H1 (cell line): Measurements from ENCODE around the gene TEX264. TPM values are rescaled to one million over a fixed set of nuclear protein-coding genes. Genes with fewer than 3 reads are reported as not detected.

ENCODE experiments used
- CTCF ChIA-PET: fragments of 300-600 bp; sonication (Branson Sonifier 250); formaldehyde crosslinking; loops from one replicate; lab custom pipeline; 2021; ENCODE audit not compliant: partially characterized antibody; lab: Charles Lee
- POLR2A ChIA-PET: fragments of 300-600 bp; sonication (Branson Sonifier 250); formaldehyde crosslinking; loops from one replicate; lab custom pipeline; 2021; ENCODE audit warnings: inconsistent platforms; ENCODE audit not compliant: partially characterized antibody; lab: Charles Lee
- DNase-seq, 2 experiments: peaks; one replicate each; pipeline versions ENCODE4 v3.0.0 to v3.0.0-alpha.2; 2010 to 2022; ENCODE audit warnings: low spot score in 2 of 2, low read depth in 1 of 2, mixed read lengths in 1 of 2
- FAIRE-seq: peaks from 2 replicates; lab custom pipeline; 2011; peaks lifted over from hg19 to GRCh38; lab: Jason Lieb, UNC
- H2AFZ ChIP-seq: 2 replicates; pipeline ENCODE4 v1.8.1; 2012; ENCODE audit warnings: low read length, inconsistent platforms
- H2AK5ac ChIP-seq: 2 replicates; pipeline ENCODE4 v1.6.1; 2013; ENCODE audit warnings: low read depth, low read length
- H2BK120ac ChIP-seq: replicated peaks from 2 replicates; pipeline ENCODE3; 2013; ENCODE audit warnings: low read depth, low read length, inconsistent platforms
- H2BK12ac ChIP-seq: 2 replicates; pipeline ENCODE4 v1.6.1; 2013; ENCODE audit warnings: low read depth, low read length
- H2BK15ac ChIP-seq: 2 replicates; pipeline ENCODE4 v1.6.1; 2013; ENCODE audit warnings: low read length
- H2BK20ac ChIP-seq: 2 replicates; pipeline ENCODE4 v1.6.1; 2013; ENCODE audit warnings: low read length
- H2BK5ac ChIP-seq: 2 replicates; pipeline ENCODE4 v1.6.1; 2013; ENCODE audit warnings: low read depth, low read length
- H3K14ac ChIP-seq: 2 replicates; pipeline ENCODE4 v1.6.1; 2013; ENCODE audit warnings: inconsistent platforms; ENCODE audit not compliant: insufficient read length
- H3K18ac ChIP-seq: 2 replicates; pipeline ENCODE4 v1.6.1; 2013; ENCODE audit warnings: low read length; ENCODE audit errors: extremely low read depth
- H3K23ac ChIP-seq: 2 replicates; pipeline ENCODE4 v1.6.1; 2013; ENCODE audit warnings: inconsistent platforms; ENCODE audit not compliant: insufficient read length
- H3K23me2 ChIP-seq: 2 replicates; pipeline ENCODE4 v1.6.1; 2013; ENCODE audit warnings: low read depth, low read length
- H3K27ac ChIP-seq: 2 replicates; pipeline ENCODE4 v1.6.1; 2011; ENCODE audit warnings: low read depth, low read length, inconsistent platforms
- H3K27me3 ChIP-seq, 4 experiments: replicated peaks in 1 of 4; 1 replicate in 1 of 4; 2 replicates in 3 of 4; pipeline versions ENCODE4 v1.6.1 to v1.8.1; 2011 to 2013; ENCODE audit warnings: low read length in 3 of 4, mild to moderate bottlenecking in 3 of 4, inconsistent platforms in 2 of 4, mixed read lengths in 2 of 4, moderate library complexity in 1 of 4; ENCODE audit not compliant: control insufficient read depth in 3 of 4, insufficient read depth in 3 of 4; ENCODE audit errors: extremely low read depth in 1 of 4
- H3K36me3 ChIP-seq, 4 experiments: 2 replicates each; pipeline versions ENCODE4 v1.6.1 to v1.8.1; 2011 to 2013; ENCODE audit warnings: mild to moderate bottlenecking in 4 of 4, low read length in 3 of 4, moderate library complexity in 2 of 4, control low read depth in 1 of 4, inconsistent platforms in 1 of 4; ENCODE audit not compliant: insufficient read depth in 4 of 4, control insufficient read depth in 2 of 4
- H3K4ac ChIP-seq: replicated peaks from 2 replicates; pipeline ENCODE3; 2013; ENCODE audit warnings: low read length, low read depth, mixed read lengths, inconsistent platforms; ENCODE audit not compliant: insufficient read length
- H3K4me1 ChIP-seq, 4 experiments: replicated peaks in 1 of 4; 1 replicate in 1 of 4; 2 replicates in 3 of 4; pipeline versions ENCODE4 v1.6.1 to v1.8.1; 2011 to 2013; ENCODE audit warnings: low read length in 3 of 4, inconsistent platforms in 2 of 4, mixed read lengths in 1 of 4; ENCODE audit not compliant: insufficient read depth in 4 of 4, control insufficient read depth in 3 of 4
- H3K4me2 ChIP-seq, 2 experiments: 2 replicates each; pipeline versions ENCODE4 v1.6.1 to v1.8.1; 2011 to 2013; ENCODE audit warnings: low read depth in 2 of 2, low read length in 2 of 2, control low read depth in 1 of 2, inconsistent platforms in 1 of 2, mild to moderate bottlenecking in 1 of 2; ENCODE audit not compliant: insufficient read depth in 1 of 2
- H3K4me3 ChIP-seq, 4 experiments: fragments of 200-600, 300-600 bp in 1 of 4; sonication (generic), shearing (Covaris generic), sonication (Bioruptor Twin) in 1 of 4; 2 replicates each; pipeline versions ENCODE4 v1.5.1 to v1.8.1; 2011 to 2016; ENCODE audit warnings: low read length in 4 of 4, low read depth in 3 of 4, control low read depth in 2 of 4, inconsistent platforms in 2 of 4, mild to moderate bottlenecking in 2 of 4, mixed read lengths in 1 of 4, moderate library complexity in 1 of 4; ENCODE audit not compliant: insufficient read depth in 2 of 4; ENCODE audit errors: extremely low read depth in 1 of 4
- H3K56ac ChIP-seq: replicated peaks from 2 replicates; pipeline ENCODE3; 2013; ENCODE audit warnings: low read depth, mild to moderate bottlenecking, mixed read lengths, low read length, inconsistent platforms; ENCODE audit not compliant: insufficient read length
- H3K79me1 ChIP-seq: 2 replicates; pipeline ENCODE4 v1.6.1; 2013; ENCODE audit warnings: low read depth, low read length, control low read depth
- H3K79me2 ChIP-seq, 2 experiments: 2 replicates each; pipeline versions ENCODE4 v1.6.1 to v1.8.1; 2012 to 2013; ENCODE audit warnings: low read length in 2 of 2, mild to moderate bottlenecking in 2 of 2, inconsistent platforms in 1 of 2; ENCODE audit not compliant: insufficient read depth in 2 of 2, control insufficient read depth in 1 of 2
- H3K9ac ChIP-seq, 4 experiments: replicated peaks in 1 of 4; 1 replicate in 1 of 4; 2 replicates in 3 of 4; pipeline versions ENCODE4 v1.6.1 to v1.8.1; 2011 to 2013; ENCODE audit warnings: low read depth in 3 of 4, low read length in 3 of 4, control low read depth in 2 of 4, mild to moderate bottlenecking in 2 of 4, moderate library complexity in 2 of 4, inconsistent platforms in 1 of 4; ENCODE audit errors: extremely low read depth in 1 of 4
- H3K9me3 ChIP-seq, 2 experiments: 2 replicates each; pipeline versions ENCODE4 v1.6.1 to v1.8.1; 2012 to 2013; ENCODE audit warnings: mild to moderate bottlenecking in 2 of 2, moderate library complexity in 2 of 2, control low read depth in 1 of 2, inconsistent platforms in 1 of 2, low read depth in 1 of 2, low read length in 1 of 2, mixed read lengths in 1 of 2; ENCODE audit not compliant: insufficient read depth in 2 of 2
- H4K20me1 ChIP-seq, 2 experiments: replicated peaks in 1 of 2; 2 replicates each; pipeline versions ENCODE3 to v1.8.1; 2011 to 2013; ENCODE audit warnings: inconsistent platforms in 2 of 2, low read length in 2 of 2, mild to moderate bottlenecking in 1 of 2; ENCODE audit not compliant: insufficient read depth in 2 of 2, control insufficient read depth in 1 of 2
- H4K5ac ChIP-seq: 2 replicates; pipeline ENCODE4 v1.6.1; 2013; ENCODE audit warnings: low read length, low read depth, mixed read lengths, inconsistent platforms; ENCODE audit not compliant: insufficient read length
- H4K8ac ChIP-seq: 2 replicates; pipeline ENCODE4 v1.8.0; 2013; ENCODE audit warnings: mild to moderate bottlenecking, moderate library complexity, low read length, inconsistent platforms; ENCODE audit not compliant: insufficient read depth; ENCODE audit errors: extremely low read depth
- H4K91ac ChIP-seq: replicated peaks from 2 replicates; pipeline ENCODE3; 2013; ENCODE audit warnings: low read length, mixed read lengths, inconsistent platforms; ENCODE audit not compliant: insufficient read length
- GTF2F1 ChIP-seq: IDR thresholded peaks from 2 replicates; pipeline ENCODE4 v1.6.1; 2012; ENCODE audit warnings: low read depth, low read length, improper control_type of control experiment, borderline replicate concordance
- SP4 ChIP-seq: IDR thresholded peaks from 2 replicates; pipeline ENCODE4 v1.6.1; 2012; ENCODE audit warnings: low read length, inconsistent platforms
- WGBS, 2 experiments: shearing (Covaris generic) in 1 of 2; methylation state at CpG; one replicate each; pipeline versions ENCODE4 v1.1.6 to v1.1.7; 2013 to 2015; ENCODE audit warnings: low lambda C conversion rate in 2 of 2, mixed read lengths in 2 of 2, inconsistent platforms in 1 of 2, low coverage in 1 of 2, missing lambda C conversion rate in 1 of 2; ENCODE audit not compliant: insufficient replicate concordance in 2 of 2, insufficient coverage in 1 of 2, insufficient read length in 1 of 2; ENCODE audit errors: extremely low coverage in 1 of 2, missing lambda C conversion rate in 1 of 2; 5-methylcytosine and 5-hydroxymethylcytosine counted together
- polyA plus RNA-seq, 7 experiments: library from polyadenylated mRNA; depleted of rRNA in 3 of 7; stranded (reverse) in 5 of 7; unstranded in 2 of 7; fragments of >200 nt in 5 of 7; fragments of 200-250 nt in 2 of 7; gene quantifications; 1 replicate in 5 of 7; 2 replicates in 1 of 7; 4 replicates in 1 of 7; pipeline versions ENCODE4 v1.2.1 to v1.2.3, GENCODE V29; 2011 to 2013; ENCODE audit warnings: missing spikeins in 2 of 7, mixed read lengths in 2 of 7
- total RNA-seq: library from RNA; stranded (reverse); fragmentation: NEBNext Ultra II Directional; extraction: Animal tissue kit (Norgen Biotek cat#: 25700); gene quantifications from 2 replicates; pipeline ENCODE4 v1.2.1, GENCODE V29; 2021

Gene TEX264
- total and polyA plus RNA-seq, 2 of the 8 experiments (the other 6 are each of a cell fraction or from before 2014, with no cell fraction given), result 11.2 to 35.6 TPM

GRCh38 chr3:51691021-51691420 lies 20.0 kb downstream of the TEX264 start:
- no peak for FAIRE-seq
- 0 out of 2 replicates have a peak overlapping the region, but pooled peaks have one; percentile 57 for H3K27ac ChIP-seq
- TF ChIP-seq GTF2F1 (no peak), SP4 (no peak)

More at GRCh38 chr3:51691021-51691420, 20.0 kb downstream of the TEX264 start:
- no peak overlapping the region for H2BK5ac ChIP-seq
- H3K23ac ChIP-seq, result no peak overlapping the region
- H3K4me3 ChIP-seq, result no peak overlapping the region
- H3K79me1 ChIP-seq, result no peaks in the 10 kb centered on the region
- no peak overlapping the region for H2AK5ac ChIP-seq
- H4K20me1 ChIP-seq, result peaks cover 0 to 2% of the 10 kb centered on the region in 2 experiments
- no peak overlapping the region for H3K4me2 ChIP-seq
- H4K5ac ChIP-seq, result no peak overlapping the region
- no peak overlapping the region for H3K4ac ChIP-seq
- peaks cover 0 to 7% (median 2%) of the 10 kb centered on the region in 4 experiments; a peak in 2 of 7 replicates for H3K4me1 ChIP-seq
- ChIA-PET POLR2A (interaction anchor here (1.0 kb wide), 1 partner anchor 48 kb away, joined by 3 read pairs; no protein-coding TSS in a partner anchor), CTCF (interaction anchor here (0.6 to 8.2 kb wide), 11 partner anchors 8 to 875 kb away, joined by 3 to 37 read pairs (median 5); no protein-coding TSS in a partner anchor)
- no peak overlapping the region for H3K14ac ChIP-seq
- 85% methylated on average over 2 of the region's 5 CpGs; no CpG with 5 or more reads in 1 of the 2 experiments for WGBS, 2 experiments
- no peak overlapping the region for H2BK12ac ChIP-seq
- DNase-seq, result no peak
- no peaks in the 10 kb centered on the region for H3K79me2 ChIP-seq
- no peak overlapping the region for H3K56ac ChIP-seq
- peaks cover 0 to 1% (median 0%) of the 10 kb centered on the region in 4 experiments; a peak in 1 of 7 replicates for H3K27me3 ChIP-seq
- H2BK15ac ChIP-seq, result no peak overlapping the region
- H3K9ac ChIP-seq, result no peak overlapping the region
- no peak overlapping the region for H2BK120ac ChIP-seq
- no peaks in the 10 kb centered on the region for H3K23me2 ChIP-seq
- H3K36me3 ChIP-seq, result no peaks in the 10 kb centered on the region; a peak in 1 of 8 replicates
- H2BK20ac ChIP-seq, result no peak overlapping the region
- no peak overlapping the region for H4K91ac ChIP-seq
- no peak overlapping the region for H4K8ac ChIP-seq
- no peak overlapping the region for H3K18ac ChIP-seq
- no peak overlapping the region for H2AFZ ChIP-seq
- H3K9me3 ChIP-seq, result no peaks in the 10 kb centered on the region
